Natural killer cell (primary cell): ENCODE results near the gene KIDINS220. TPM values are rescaled to one million over a fixed set of nuclear protein-coding genes. Genes with fewer than 3 reads are reported as not detected.

Source experiments
- ATAC-seq, 3 donors: fragments of 150-1000 bp in 2 of 3; fragments of 200-7000 bp in 1 of 3; cut with Tn5 transposase; 1 replicate in 1 of 3; 2 replicates in 2 of 3; pipeline ENCODE4 v1.10.0; 2021; ENCODE audit warnings: mild to moderate bottlenecking in 2 of 3, moderate library complexity in 2 of 3
- DNase-seq, 2 donors: peaks; one replicate each; pipeline versions ENCODE4 v3.0.0 to v3.0.0-alpha.2; 2013 to 2021; ENCODE audit warnings: mixed read lengths in 1 of 2
- H3K27ac ChIP-seq: one replicate; pipeline ENCODE4 v1.5.1; 2013; ENCODE audit warnings: mild to moderate bottlenecking, low read length
- H3K27me3 ChIP-seq: one replicate; pipeline ENCODE4 v1.6.1; 2013; ENCODE audit warnings: low read length; ENCODE audit not compliant: control insufficient read depth, insufficient read depth
- H3K36me3 ChIP-seq: one replicate; pipeline ENCODE4 v1.6.1; 2013; ENCODE audit warnings: low read length; ENCODE audit not compliant: control insufficient read depth, insufficient read depth
- H3K4me1 ChIP-seq: one replicate; pipeline ENCODE4 v1.6.1; 2013; ENCODE audit warnings: low read length; ENCODE audit not compliant: control insufficient read depth, insufficient read depth
- H3K4me3 ChIP-seq: one replicate; pipeline ENCODE4 v1.5.1; 2013; ENCODE audit warnings: low read length
- H3K9me3 ChIP-seq: one replicate; pipeline ENCODE4 v1.6.1; 2013; ENCODE audit warnings: low read length; ENCODE audit not compliant: control insufficient read depth, insufficient read depth
- H3K27ac Mint-ChIP-seq, 2 donors: one replicate each; pipeline ENCODE4 v1.8.0; 2022; ENCODE audit warnings: mild to moderate bottlenecking in 2 of 2, mixed read lengths in 2 of 2, moderate library complexity in 1 of 2
- H3K27me3 Mint-ChIP-seq, 2 donors: one replicate each; pipeline ENCODE4 v1.8.0; 2022; ENCODE audit warnings: low read depth in 2 of 2, mixed read lengths in 2 of 2
- H3K36me3 Mint-ChIP-seq: one replicate; pipeline ENCODE4 v1.8.0; 2022; ENCODE audit warnings: mixed read lengths
- H3K4me1 Mint-ChIP-seq, 2 donors: one replicate each; pipeline ENCODE4 v1.8.0; 2022; ENCODE audit warnings: mixed read lengths in 2 of 2
- H3K4me3 Mint-ChIP-seq: one replicate; pipeline ENCODE4 v1.8.0; 2022; ENCODE audit warnings: mild to moderate bottlenecking, moderate library complexity, mixed read lengths
- H3K9me3 Mint-ChIP-seq, 2 donors: one replicate each; pipeline ENCODE4 v1.8.0; 2022; ENCODE audit warnings: mixed read lengths in 2 of 2
- WGBS: methylation state at CpG from one replicate; pipeline ENCODE4 v1.1.7; 2013; ENCODE audit warnings: missing lambda C conversion rate; ENCODE audit not compliant: insufficient coverage; 5-methylcytosine and 5-hydroxymethylcytosine counted together
- intact Hi-C: fragments of 100-400 bp; cut with micrococcal nuclease; formaldehyde crosslinking; loops from one replicate; pipeline ENCODE4 v1.14.2; 2022
- total RNA-seq, 4 donors: library from RNA; stranded (reverse); fragments of 120-200 nt in 1 of 4; gene quantifications; one replicate each; pipeline versions ENCODE4 v1.2.3 to v1.2.4, GENCODE V29; 2013 to 2022
- TF ChIP-seq, protein P1 (sequence below): fragments of 200-600 bp; IDR thresholded peaks from one replicate; pipeline ENCODE4 v1.8.0; 2022; ENCODE audit warnings: antibody characterized with exemption

KIDINS220 gene
- total RNA-seq, 3 donors from 2014 or later (not counting 1 experiment from before 2014, with no cell fraction given), result 54.1 to 84.2 (median 71.5) TPM

GRCh38 chr2:8799004-8799403 is 38.4 kb downstream of the KIDINS220 start:
- Histone ChIP-seq H3K4me3 (no peak overlapping the region), H3K36me3 (peaks cover 59% of the 10 kb centered on the region), H3K27ac (no peak overlapping the region), H3K27me3 (no peaks in the 10 kb centered on the region), H3K9me3 (no peaks in the 10 kb centered on the region), H3K4me1 (no peaks in the 10 kb centered on the region)
- Mint-ChIP-seq H3K36me3 (peaks cover 41% of the 10 kb centered on the region), H3K27me3 (no peaks in the 10 kb centered on the region), H3K4me1 (peaks cover 0 to 10% of the 10 kb centered on the region in 2 donors), H3K9me3 (no peaks in the 10 kb centered on the region), H3K4me3 (no peak overlapping the region), H3K27ac (no peak overlapping the region)
- WGBS, result 96% methylated on average over 2 of the region's 2 CpGs
- intact Hi-C loops, result no loop called here
- TF ChIP-seq, protein P1, sequence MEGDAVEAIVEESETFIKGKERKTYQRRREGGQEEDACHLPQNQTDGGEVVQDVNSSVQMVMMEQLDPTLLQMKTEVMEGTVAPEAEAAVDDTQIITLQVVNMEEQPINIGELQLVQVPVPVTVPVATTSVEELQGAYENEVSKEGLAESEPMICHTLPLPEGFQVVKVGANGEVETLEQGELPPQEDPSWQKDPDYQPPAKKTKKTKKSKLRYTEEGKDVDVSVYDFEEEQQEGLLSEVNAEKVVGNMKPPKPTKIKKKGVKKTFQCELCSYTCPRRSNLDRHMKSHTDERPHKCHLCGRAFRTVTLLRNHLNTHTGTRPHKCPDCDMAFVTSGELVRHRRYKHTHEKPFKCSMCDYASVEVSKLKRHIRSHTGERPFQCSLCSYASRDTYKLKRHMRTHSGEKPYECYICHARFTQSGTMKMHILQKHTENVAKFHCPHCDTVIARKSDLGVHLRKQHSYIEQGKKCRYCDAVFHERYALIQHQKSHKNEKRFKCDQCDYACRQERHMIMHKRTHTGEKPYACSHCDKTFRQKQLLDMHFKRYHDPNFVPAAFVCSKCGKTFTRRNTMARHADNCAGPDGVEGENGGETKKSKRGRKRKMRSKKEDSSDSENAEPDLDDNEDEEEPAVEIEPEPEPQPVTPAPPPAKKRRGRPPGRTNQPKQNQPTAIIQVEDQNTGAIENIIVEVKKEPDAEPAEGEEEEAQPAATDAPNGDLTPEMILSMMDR, result no peak
- DNase-seq (no peak), ATAC-seq (no peak)

- peaks cover 61% of the 10 kb centered on the region for H3K36me3 ChIP-seq
Observed at GRCh38 chr2:8798393-8798792, 39.0 kb downstream of the KIDINS220 start.

DNA sequence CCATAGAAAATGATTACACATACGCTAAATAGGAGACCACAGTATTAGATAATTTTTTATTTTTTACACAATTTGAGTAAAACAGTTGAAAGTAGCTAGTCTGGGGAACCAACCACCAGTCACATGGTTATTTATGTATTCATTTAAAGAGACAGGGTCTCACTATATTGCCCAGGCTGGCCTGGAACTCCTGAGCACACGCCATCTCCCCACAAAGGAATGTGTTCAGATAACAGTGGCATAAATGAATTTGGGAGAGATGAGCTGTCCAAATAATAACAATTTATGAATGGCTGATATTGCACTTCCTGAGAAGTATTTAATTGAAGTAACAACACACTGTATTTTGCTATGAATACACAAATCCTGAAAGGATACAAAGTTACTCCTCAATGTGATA is 39.7 kb downstream of the KIDINS220 start:
- Histone ChIP-seq H3K4me1 (no peaks in the 10 kb centered on the region), H3K4me3 (no peak overlapping the region), H3K27ac (no peak overlapping the region), H3K36me3 (peaks cover 63% of the 10 kb centered on the region), H3K9me3 (no peaks in the 10 kb centered on the region), H3K27me3 (no peaks in the 10 kb centered on the region)
- Mint-ChIP-seq H3K27ac (no peak overlapping the region), H3K9me3 (no peaks in the 10 kb centered on the region), H3K36me3 (peaks cover 42% of the 10 kb centered on the region), H3K4me3 (no peak overlapping the region), H3K27me3 (no peaks in the 10 kb centered on the region), H3K4me1 (peaks cover 0 to 10% of the 10 kb centered on the region in 2 donors)
- intact Hi-C loops, result no loop called here
- 100% methylated on average over 1 of the region's 2 CpGs for WGBS
- ATAC-seq (no peak), DNase-seq (no peak)
- TF ChIP-seq, protein P1, result no peak

More at GRCh38 chr2:8798393-8798792, 39.0 kb downstream of the KIDINS220 start:
- Mint-ChIP-seq H3K27me3 (no peaks in the 10 kb centered on the region), H3K9me3 (no peaks in the 10 kb centered on the region), H3K4me3 (no peak overlapping the region), H3K4me1 (peaks cover 0 to 10% of the 10 kb centered on the region in 2 donors), H3K27ac (no peak overlapping the region), H3K36me3 (peaks cover 42% of the 10 kb centered on the region)
- H3K27ac ChIP-seq, result no peak overlapping the region
- no peaks in the 10 kb centered on the region for H3K9me3 ChIP-seq
- TF ChIP-seq, protein P1, result no peak
- 100% methylated on average over 1 of the region's 2 CpGs for WGBS
- intact Hi-C loops, result no loop called here
- DNase-seq, result no peak
- no peaks in the 10 kb centered on the region for H3K27me3 ChIP-seq
- H3K4me3 ChIP-seq, result no peak overlapping the region
- no peak for ATAC-seq
- H3K4me1 ChIP-seq, result no peaks in the 10 kb centered on the region

DNA sequence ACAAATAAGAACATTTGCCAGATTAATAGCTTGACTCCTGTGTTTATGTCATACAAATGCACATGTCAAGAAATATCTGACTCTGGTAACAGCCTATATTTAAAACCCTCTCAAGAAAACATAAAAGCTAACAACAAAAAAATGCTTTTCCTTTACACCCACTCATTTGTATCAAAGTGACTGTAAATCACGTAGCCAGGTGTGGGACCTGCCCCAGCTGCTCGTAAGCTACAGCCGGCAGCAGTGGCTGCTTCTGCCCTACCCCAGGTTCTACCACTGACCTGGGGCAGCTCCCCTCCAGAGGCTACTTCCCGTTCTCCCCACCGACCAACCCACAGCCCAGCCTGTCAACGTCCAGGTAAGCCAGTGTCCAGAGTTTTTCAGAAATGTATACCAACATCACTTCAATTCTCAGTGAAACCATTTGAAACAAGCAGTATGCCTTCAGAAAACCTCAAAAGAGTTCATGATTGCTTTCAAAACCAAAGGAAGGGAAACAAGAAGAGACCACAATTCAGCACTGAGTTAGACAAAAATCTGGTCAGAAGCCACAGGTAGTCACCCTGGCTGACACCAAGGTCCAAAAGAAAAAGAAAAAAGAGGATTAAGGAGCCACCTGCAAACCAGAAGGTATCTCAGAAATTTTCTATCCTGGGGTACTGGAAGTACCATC is 40.4 kb downstream of the KIDINS220 start:
- 55% methylated on average over 6 of the region's 6 CpGs for WGBS
- no peaks in the 10 kb centered on the region for H3K4me1 ChIP-seq
- H3K27me3 ChIP-seq, result no peaks in the 10 kb centered on the region
- DNase-seq (no peak), ATAC-seq (no peak)
- H3K4me1 Mint-ChIP-seq, result peaks cover 0 to 10% of the 10 kb centered on the region in 2 donors
- no peaks in the 10 kb centered on the region for H3K9me3 Mint-ChIP-seq
- H3K27me3 Mint-ChIP-seq, result no peaks in the 10 kb centered on the region
- no peak overlapping the region for H3K4me3 Mint-ChIP-seq
- TF ChIP-seq, protein P1, result no peak
- H3K27ac ChIP-seq, result no peak overlapping the region
- intact Hi-C loops, result no loop called here
- H3K36me3 ChIP-seq, result peaks cover 63% of the 10 kb centered on the region
- H3K36me3 Mint-ChIP-seq, result peaks cover 37% of the 10 kb centered on the region
- H3K9me3 ChIP-seq, result no peaks in the 10 kb centered on the region
- H3K4me3 ChIP-seq, result no peak overlapping the region
- no peak overlapping the region for H3K27ac Mint-ChIP-seq
